Stimulated activated CD4-positive, alpha-beta T cell treated with anti-CD3 and anti-CD28 coated beads, Interleukin-1b, Interleukin-23, amount 100 ng/mL, for 24 hours (primary cell): Measurements from ENCODE around the gene SVOPL.

Experiments used
- DNase-seq, 4 experiments: peaks; one replicate each; pipeline ENCODE4 v3.0.0-alpha.2; 2020; ENCODE audit warnings: low read depth in 4 of 4, low spot score in 1 of 4

Gene SVOPL

DNA sequence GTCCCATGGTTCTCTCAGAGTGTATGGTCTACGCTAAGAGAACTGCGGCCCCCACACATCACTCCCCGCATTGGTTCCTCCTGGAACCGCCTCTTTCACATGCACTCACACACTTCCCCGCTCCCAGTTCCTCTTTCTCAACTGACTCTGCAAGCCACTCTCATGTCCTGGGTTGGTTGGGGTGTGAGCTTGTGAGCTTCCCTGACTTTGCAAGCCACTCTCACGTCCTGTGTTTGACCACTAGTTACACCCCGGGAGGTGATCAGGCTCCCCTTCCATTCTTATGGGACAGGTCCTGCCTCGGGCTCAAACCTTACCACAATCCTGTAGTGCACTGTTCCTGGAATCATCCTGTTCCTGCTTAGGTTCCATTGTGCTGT, 136.1 kb downstream of the SVOPL start:
- no peak for DNase-seq

DNA sequence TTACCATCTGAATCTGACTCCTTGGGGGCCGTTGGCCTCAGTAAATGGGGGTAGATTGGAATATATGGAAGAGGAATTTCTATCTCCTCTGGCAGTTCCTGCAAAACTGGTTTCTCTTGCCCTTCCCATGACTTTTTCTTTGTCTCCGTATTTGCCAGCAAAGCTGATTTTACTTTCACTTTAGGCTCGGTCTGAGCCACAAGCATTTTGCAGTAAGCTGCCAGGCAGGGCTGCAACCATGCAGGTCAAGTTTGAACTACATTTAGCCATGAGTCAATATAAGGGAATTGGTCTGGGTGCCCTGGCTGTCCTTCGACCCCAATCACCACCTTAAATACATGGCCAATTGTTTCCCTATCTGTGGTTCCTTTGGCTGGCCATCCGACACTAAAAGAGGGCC, 136.8 kb downstream of the SVOPL start:
- DNase-seq, result no peak

- DNase-seq, result no peak
Measured at GRCh38 chr7:138563808-138564207, 137.4 kb downstream of the SVOPL start.

DNA sequence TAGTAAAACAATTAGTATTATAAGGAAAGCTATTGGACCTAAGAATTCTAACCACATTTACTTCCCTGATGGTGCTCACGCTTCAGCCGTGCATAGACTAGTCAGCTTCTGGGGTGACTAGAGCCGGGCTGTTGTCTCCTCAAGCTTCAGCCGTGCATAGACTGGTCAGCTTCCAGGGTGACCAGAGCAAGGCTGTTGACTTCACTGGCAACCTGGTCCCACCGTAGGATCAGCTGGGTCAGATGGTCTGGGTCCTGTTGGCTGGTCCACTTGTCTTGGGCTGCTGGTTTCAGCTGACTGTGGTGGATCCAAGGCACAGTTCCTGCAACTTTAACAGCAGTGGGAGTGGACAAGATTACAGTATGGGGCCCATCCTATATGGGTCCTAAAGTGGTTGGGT, 141.7 kb downstream of the SVOPL start:
- no peak for DNase-seq

- DNase-seq, result no peak
Measured at GRCh38 chr7:138556771-138557484, 144.2 kb downstream of the SVOPL start.

DNA sequence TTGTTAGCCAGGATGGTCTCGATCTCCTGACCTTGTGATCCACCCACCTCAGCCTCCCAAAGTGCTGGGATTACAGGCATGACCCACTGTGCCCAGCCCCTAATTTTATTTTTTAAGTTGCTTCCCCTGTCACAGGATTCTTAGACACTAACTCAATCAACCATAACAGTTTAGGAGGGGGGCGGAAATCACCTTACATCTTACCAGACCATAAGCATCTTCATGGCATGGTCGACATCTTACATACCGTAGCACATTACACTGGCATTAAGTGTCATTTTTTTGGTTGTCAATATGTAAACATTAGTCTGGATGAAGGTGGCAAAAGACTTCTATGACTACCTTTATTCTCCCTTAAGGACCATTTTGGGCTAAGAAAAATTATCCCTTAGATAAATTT, 145.5 kb downstream of the SVOPL start:
- no peak for DNase-seq

- DNase-seq, result no peak
Measured at GRCh38 chr7:138554674-138555073, 146.5 kb downstream of the SVOPL start.

DNA sequence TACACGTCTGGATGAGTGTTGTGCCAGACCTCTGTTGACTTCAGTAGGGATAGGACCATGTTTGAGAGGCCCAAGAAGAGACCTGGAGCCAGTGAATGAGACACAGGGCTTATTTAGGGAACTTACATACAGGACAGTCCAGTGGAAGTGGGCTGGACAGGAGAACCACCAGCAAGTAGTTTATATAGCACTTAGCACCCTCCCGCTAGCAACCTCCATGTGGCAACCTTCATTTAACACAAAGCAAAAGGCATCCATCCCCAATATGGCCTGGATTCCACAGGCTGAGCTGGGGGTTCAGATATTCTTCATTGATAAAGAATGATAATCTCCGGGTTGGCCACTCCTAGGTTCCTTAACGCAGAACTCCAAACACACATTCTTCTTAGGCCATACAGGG, 147.4 kb downstream of the SVOPL start:
- no peak for DNase-seq

GRCh38 chr7:138551102-138551501, 150.1 kb downstream of the SVOPL start:
- DNase-seq, result no peak

DNA sequence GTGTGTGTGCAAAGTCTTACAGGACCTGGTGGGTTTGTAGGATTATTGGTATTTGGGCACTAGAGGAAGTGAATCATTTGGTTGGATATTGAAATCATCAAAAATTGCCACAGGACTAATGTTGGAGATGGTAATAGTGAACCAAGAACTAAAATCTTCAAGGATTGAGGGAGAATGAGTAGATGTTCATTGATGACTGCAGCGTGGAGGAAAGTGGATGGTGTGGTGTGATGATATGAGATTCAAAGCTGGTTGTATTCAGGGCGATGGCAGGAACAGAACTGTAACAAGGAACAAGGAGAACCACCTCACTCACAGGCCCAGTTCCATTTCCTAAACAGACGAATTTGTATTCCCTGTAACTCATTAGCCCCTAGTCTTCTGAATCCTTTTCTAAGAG, 150.8 kb downstream of the SVOPL start:
- no peak for DNase-seq

GRCh38 chr7:138549082-138549481, 152.1 kb downstream of the SVOPL start:
- no peak for DNase-seq

DNA sequence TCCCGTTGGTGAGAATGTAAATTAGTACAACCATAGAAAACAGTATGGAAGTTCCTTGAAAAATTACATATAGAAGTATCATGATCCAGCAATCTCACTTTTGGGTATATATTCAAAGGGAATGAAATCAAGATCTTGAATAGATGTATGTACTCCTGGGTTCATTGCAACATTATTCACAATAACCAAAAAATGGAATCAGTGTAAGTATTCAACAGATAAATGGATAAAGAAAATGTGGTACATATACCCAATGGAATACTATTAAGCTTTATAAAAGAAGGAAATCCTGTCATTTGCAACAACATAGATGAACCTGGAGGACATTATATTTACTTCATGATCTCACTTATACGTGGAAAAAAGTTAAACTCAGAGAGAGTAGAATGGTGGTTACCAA, 154.3 kb downstream of the SVOPL start:
- no peak for DNase-seq

DNA sequence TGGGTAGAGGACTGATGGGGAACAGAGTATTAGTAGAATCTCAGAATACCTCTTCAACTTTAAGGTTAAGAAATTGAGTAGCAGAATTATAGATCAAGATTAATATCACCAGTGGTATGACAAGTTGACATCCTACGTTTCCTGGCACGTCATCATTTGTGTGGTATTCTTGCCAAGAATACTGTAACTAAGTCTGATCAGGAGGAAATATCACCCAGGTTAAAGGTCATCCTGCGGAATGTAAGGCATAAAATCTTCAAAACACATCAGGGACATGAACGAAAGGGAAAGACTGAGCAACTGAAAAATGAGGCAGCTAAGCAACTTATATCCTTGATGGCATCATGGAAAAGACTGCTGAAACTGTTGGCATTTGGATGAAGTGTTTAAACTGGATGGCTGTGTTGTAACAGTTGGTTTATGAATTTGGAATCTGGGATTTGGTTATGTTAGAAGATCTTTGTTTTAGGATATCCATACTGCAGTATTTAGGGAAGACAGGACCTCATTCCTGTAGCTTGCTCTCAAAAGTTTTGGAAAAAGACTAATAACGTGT, 155.0 kb downstream of the SVOPL start:
- DNase-seq, result no peak

DNA sequence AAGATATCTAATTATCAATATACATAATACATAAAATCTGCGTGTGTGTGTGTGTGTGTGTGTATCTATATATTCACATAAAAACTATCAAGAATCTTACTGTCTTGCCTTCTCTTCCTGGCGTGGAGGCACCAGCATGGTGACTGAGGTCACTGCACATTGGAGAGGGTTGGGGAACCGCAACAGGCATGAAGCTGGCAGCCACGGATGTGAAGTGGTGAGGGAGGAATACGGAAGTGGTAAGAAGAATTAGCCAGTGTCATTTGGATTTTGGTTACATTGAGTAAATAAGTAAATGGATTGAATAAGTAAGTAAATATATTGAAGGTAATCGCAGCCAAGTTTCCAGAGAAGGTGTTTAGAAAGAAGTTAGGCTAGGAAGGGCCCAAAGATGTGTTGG, 156.0 kb downstream of the SVOPL start:
- DNase-seq, result no peak
